COLO668 (cell line): ENCODE results near the gene S100A11.
A peak's percentile ranks its signal among the peaks of the same experiment; 100 is the strongest.
"Not testable (repeated sequence)": the region's sequence is repeated elsewhere in the genome, so short reads cannot be mapped to it uniquely, and the experiment has no call there.

Experiments used
- DNase-seq: peaks from one replicate; lab custom pipeline; 2025; ENCODE audit not compliant: unreplicated experiment; lab: John Stamatoyannopoulos, UW

Gene S100A11

GRCh38 chr1:152036267-152037216 lies at the start of gene S100A11:
TSS of gene S100A11 (minus strand) at chr1:152037004. CDS start at chr1:152036915, 89 bp downstream.
- DNase-seq = peak; percentile 22

- DNase-seq = no peak
Observed at GRCh38 chr1:152084853-152085252, 48.0 kb upstream of the S100A11 start.

GRCh38 chr1:152081026-152081425 lies 44.2 kb upstream of the S100A11 start:
- DNase-seq = not testable (repeated sequence)

GRCh38 chr1:152080494-152080893 lies 43.7 kb upstream of the S100A11 start:
- DNase-seq = not testable (repeated sequence)

GRCh38 chr1:152078831-152079441 lies 42.1 kb upstream of the S100A11 start:
- DNase-seq = no peak

- DNase-seq = no peak
Observed at GRCh38 chr1:152072311-152072710, 35.5 kb upstream of the S100A11 start.

- no peak for DNase-seq
Observed at GRCh38 chr1:152071123-152071522, 34.3 kb upstream of the S100A11 start.

GRCh38 chr1:152067929-152068328 lies 31.1 kb upstream of the S100A11 start:
- DNase-seq = no peak

GRCh38 chr1:152067150-152067549 lies 30.3 kb upstream of the S100A11 start:
- no peak for DNase-seq

GRCh38 chr1:152061952-152062351 lies 25.1 kb upstream of the S100A11 start:
- no peak for DNase-seq

GRCh38 chr1:152053375-152053774 lies 16.6 kb upstream of the S100A11 start:
- DNase-seq = no peak

GRCh38 chr1:152052606-152053005 lies 15.8 kb upstream of the S100A11 start:
- peak; percentile 79 for DNase-seq

- no peak for DNase-seq
Observed at GRCh38 chr1:152050886-152051675, 14.3 kb upstream of the S100A11 start.

- DNase-seq = no peak
Observed at GRCh38 chr1:152049291-152050083, 12.7 kb upstream of the S100A11 start.

- peak; percentile 35 for DNase-seq
Observed at GRCh38 chr1:152048416-152049009, 11.7 kb upstream of the S100A11 start.

- peak; percentile 59 for DNase-seq
Observed at GRCh38 chr1:152047730-152048415, 11.1 kb upstream of the S100A11 start.

- DNase-seq = no peak
Observed at GRCh38 chr1:152047413-152047729, 10.6 kb upstream of the S100A11 start.

- DNase-seq = no peak
Observed at GRCh38 chr1:152044386-152044785, 7.6 kb upstream of the S100A11 start.

- DNase-seq = no peak
Observed at GRCh38 chr1:152043870-152044269, 7.1 kb upstream of the S100A11 start.

GRCh38 chr1:152042030-152042429 lies 5.2 kb upstream of the S100A11 start:
- DNase-seq = no peak
